ENCODE measurements around the gene SURF1.
"Not testable (repeated sequence)": the region's sequence is repeated elsewhere in the genome, so short reads cannot be mapped to it uniquely, and the experiment has no call there.

The SURF1 gene

DNA sequence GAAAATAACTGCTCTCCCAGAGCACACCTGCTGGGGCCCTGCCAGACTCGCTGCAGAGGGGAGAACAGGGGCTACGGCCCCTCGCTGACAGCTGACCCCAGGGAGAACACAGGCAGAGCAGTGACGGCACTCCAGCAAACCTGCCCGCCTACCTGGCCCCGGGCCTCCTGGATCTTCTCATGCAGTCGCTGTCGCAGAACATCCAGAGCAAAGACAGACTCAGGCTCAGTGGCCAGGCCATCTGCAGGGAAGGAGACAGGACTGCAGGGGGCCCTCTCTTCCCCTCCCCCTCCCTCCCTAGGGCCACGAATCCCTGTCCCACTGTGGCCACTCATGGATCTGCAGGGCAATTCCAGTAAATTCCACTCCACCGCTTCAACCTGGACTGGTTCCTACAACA lies 22.7 kb downstream of the SURF1 start:
- no peak overlapping the region for H2AFZ ChIP-seq (ENCODE audit: low read length, unreplicated experiment)
- H3K79me2 ChIP-seq (ENCODE audit: control insufficient read depth, insufficient read depth, low read length, unreplicated experiment), result peaks cover 25% of the 10 kb centered on the region
- H3K4me1 ChIP-seq (ENCODE audit: control insufficient read depth, insufficient read depth, low read length, unreplicated experiment), result peaks cover 8% of the 10 kb centered on the region
- peaks cover 22% of the 10 kb centered on the region; the same call in 1 of the 2 replicates for H3K36me3 ChIP-seq (ENCODE audit: insufficient read depth, low read length)
- H3K27ac ChIP-seq (ENCODE audit: low read depth, low read length), result no peak overlapping the region
- H3K27me3 ChIP-seq (ENCODE audit: insufficient read depth, low read length), result no peaks in the 10 kb centered on the region
- no peak overlapping the region for H3K4me3 ChIP-seq (ENCODE audit: low read depth, low read length)

DNA sequence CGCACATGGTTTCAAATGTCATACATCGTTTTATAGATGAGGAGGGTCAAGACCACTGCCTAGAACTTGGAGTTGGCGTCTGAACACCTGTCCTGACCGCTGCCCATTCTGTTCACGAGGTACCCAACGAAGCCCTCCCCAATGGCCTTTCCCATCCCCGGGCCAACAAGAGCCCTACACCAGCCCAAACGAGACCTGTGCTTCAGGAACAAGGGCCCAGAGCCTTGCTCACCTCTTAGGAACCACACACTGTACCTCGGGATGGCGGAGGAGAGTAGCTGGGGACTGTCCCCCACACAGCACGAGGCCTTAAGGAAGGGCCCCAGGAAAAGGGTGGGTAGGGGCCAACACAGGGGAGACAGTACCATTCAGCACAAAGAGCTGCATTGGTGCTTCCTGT lies 23.3 kb downstream of the SURF1 start:
- H3K79me2 ChIP-seq (ENCODE audit: control insufficient read depth, insufficient read depth, low read length, unreplicated experiment), result peaks cover 25% of the 10 kb centered on the region
- H2AFZ ChIP-seq (ENCODE audit: low read length, unreplicated experiment), result no peak overlapping the region
- no peak overlapping the region for H3K4me3 ChIP-seq (ENCODE audit: low read depth, low read length)
- H3K4me1 ChIP-seq (ENCODE audit: control insufficient read depth, insufficient read depth, low read length, unreplicated experiment), result peaks cover 8% of the 10 kb centered on the region
- H3K36me3 ChIP-seq (ENCODE audit: insufficient read depth, low read length), result peaks cover 22% of the 10 kb centered on the region; the same call in 1 of the 2 replicates
- no peak overlapping the region for H3K27ac ChIP-seq (ENCODE audit: low read depth, low read length)
- no peaks in the 10 kb centered on the region for H3K27me3 ChIP-seq (ENCODE audit: insufficient read depth, low read length)

DNA sequence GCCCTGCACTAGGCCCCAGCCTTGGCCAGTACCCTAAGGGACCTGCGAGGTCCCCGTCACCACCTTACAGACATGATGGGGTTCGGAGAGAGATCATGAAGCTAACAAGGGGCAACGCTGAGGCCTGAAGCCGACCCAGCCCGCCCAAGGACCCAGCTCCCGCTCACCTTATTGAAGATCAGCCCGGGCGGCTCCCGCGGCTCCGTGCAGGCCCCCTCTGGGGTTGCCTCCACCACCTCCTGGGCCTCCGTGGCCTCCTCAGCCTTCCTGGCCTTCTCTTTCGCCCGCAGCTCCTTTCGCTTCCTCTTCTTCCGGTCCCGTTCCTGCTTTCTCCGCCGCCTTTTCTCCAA lies 23.9 kb downstream of the SURF1 start:
- no peaks in the 10 kb centered on the region for H3K27me3 ChIP-seq (ENCODE audit: insufficient read depth, low read length)
- peaks cover 25% of the 10 kb centered on the region for H3K79me2 ChIP-seq (ENCODE audit: control insufficient read depth, insufficient read depth, low read length, unreplicated experiment)
- no peak overlapping the region for H2AFZ ChIP-seq (ENCODE audit: low read length, unreplicated experiment)
- H3K27ac ChIP-seq (ENCODE audit: low read depth, low read length), result no peak overlapping the region
- peaks cover 8% of the 10 kb centered on the region for H3K4me1 ChIP-seq (ENCODE audit: control insufficient read depth, insufficient read depth, low read length, unreplicated experiment)
- peaks cover 22% of the 10 kb centered on the region; the same call in 1 of the 2 replicates for H3K36me3 ChIP-seq (ENCODE audit: insufficient read depth, low read length)
- H3K4me3 ChIP-seq (ENCODE audit: low read depth, low read length), result no peak overlapping the region

DNA sequence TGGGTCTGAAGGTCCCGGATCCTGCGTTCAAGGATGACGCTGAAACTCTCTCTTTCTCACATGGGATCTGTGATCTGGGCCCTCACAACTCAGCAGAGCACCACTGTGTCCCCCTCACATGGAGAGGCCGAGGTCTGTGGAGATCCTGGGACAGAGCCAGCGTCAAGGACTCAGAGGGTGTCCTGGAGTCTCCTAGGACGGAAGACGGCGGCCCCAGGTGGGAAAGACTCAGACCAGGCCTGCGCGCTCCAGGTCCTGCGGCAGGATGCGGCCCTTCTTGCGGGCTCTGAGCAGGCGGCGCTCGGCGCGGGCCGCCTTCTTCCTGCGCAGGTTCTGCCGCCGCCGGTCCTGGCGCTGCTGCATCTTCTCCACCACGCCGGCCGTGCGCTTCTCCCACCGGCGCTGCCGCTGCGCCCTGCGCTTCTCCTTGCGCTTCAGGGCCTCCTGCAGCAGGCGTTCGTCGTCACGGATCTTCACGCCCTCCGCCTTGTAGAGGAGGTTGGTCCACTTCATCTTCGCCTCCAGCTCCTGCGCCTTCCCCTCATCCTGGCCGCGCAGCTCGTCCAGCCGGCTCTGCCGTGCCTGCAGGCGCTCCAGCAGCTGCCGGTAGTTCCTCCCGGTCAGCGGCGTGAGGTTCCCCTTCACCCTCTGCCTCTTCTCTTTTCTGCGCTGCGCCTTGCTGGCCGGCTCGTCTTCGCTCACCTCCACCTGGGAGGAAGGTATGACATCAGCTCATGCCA lies 24.5 kb downstream of the SURF1 start:
- Histone ChIP-seq H3K27me3 (ENCODE audit: insufficient read depth, low read length) (no peaks in the 10 kb centered on the region), H2AFZ (ENCODE audit: low read length, unreplicated experiment) (no peak overlapping the region), H3K4me3 (ENCODE audit: low read depth, low read length) (no peak overlapping the region), H3K27ac (ENCODE audit: low read depth, low read length) (no peak overlapping the region), H3K36me3 (ENCODE audit: insufficient read depth, low read length) (peaks cover 22% of the 10 kb centered on the region; the same call in 1 of the 2 replicates), H3K4me1 (ENCODE audit: control insufficient read depth, insufficient read depth, low read length, unreplicated experiment) (peaks cover 8% of the 10 kb centered on the region), H3K79me2 (ENCODE audit: control insufficient read depth, insufficient read depth, low read length, unreplicated experiment) (peaks cover 25% of the 10 kb centered on the region)

DNA sequence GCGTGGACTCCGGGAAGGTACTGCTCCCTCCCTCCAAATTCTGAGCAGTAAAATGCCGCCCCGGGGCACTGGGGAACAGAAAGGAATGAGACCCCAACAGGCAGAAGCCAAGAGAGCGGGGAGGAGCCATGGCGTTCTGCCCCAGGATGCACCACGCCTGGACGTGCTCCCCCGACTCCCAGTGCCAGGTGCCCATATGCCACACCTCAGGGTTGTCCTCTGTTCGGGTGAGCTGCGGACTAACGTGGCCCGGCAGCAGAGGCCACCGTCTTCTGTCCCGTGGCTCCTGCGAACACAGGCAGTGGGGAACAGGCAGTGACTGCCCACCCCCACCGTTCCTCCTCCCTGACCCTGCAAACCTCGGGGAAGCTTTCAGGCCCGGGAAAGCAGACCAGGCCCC lies 25.1 kb downstream of the SURF1 start:
- Histone ChIP-seq H2AFZ (ENCODE audit: low read length, unreplicated experiment) (no peak overlapping the region), H3K27me3 (ENCODE audit: insufficient read depth, low read length) (no peaks in the 10 kb centered on the region), H3K27ac (ENCODE audit: low read depth, low read length) (no peak overlapping the region), H3K79me2 (ENCODE audit: control insufficient read depth, insufficient read depth, low read length, unreplicated experiment) (peaks cover 25% of the 10 kb centered on the region), H3K4me3 (ENCODE audit: low read depth, low read length) (no peak overlapping the region), H3K4me1 (ENCODE audit: control insufficient read depth, insufficient read depth, low read length, unreplicated experiment) (peaks cover 8% of the 10 kb centered on the region), H3K36me3 (ENCODE audit: insufficient read depth, low read length) (peaks cover 22% of the 10 kb centered on the region; the same call in 1 of the 2 replicates)

DNA sequence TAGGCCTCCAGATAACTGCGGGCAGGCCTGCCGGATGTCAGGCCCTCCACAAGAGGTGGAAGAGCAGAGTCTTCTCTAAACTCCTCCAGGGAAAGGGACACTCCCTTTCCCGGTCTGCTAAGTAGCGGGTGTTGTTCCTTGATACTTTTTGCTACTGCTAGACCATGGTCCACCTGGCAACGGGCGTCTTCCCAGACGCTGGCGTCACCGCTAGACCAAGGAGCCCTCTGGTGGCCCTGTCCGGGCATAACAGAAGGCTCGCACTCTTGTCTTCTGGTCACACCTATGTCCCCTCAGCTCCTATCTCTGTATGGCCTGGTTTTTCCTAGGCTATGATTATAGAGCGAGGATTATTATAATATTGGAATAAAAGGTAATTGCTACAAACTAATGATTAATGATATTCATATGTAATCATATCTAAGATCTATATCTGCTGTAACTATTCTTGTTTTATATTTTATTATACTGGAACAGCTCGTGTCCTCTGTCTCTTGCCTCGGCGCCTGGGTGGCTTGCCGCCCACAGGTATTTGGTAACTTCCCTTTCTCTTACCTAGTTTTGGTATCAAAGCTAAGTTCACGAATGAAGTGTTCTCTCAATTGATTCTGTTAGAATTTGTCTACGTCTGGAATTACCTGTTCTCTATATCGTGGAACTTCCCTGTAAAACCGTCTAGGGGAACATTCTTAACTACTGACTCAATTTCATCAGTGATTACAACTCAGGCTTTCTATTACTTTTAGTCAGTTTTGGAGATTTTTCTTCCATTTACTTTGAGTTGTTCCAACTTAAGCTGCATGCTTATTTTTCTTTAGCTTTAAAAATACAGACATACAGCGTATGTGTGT lies 26.8 kb downstream of the SURF1 start:
- Histone ChIP-seq H3K36me3 (ENCODE audit: insufficient read depth, low read length) (peaks cover 22% of the 10 kb centered on the region; the same call in 1 of the 2 replicates), H3K79me2 (ENCODE audit: control insufficient read depth, insufficient read depth, low read length, unreplicated experiment) (peaks cover 11% of the 10 kb centered on the region)
- not testable (repeated sequence) for H3K4me3 ChIP-seq (ENCODE audit: low read depth, low read length); H2AFZ ChIP-seq (ENCODE audit: low read length, unreplicated experiment); H3K27me3 ChIP-seq (ENCODE audit: insufficient read depth, low read length); H3K27ac ChIP-seq (ENCODE audit: low read depth, low read length); H3K4me1 ChIP-seq (ENCODE audit: control insufficient read depth, insufficient read depth, low read length, unreplicated experiment)

DNA sequence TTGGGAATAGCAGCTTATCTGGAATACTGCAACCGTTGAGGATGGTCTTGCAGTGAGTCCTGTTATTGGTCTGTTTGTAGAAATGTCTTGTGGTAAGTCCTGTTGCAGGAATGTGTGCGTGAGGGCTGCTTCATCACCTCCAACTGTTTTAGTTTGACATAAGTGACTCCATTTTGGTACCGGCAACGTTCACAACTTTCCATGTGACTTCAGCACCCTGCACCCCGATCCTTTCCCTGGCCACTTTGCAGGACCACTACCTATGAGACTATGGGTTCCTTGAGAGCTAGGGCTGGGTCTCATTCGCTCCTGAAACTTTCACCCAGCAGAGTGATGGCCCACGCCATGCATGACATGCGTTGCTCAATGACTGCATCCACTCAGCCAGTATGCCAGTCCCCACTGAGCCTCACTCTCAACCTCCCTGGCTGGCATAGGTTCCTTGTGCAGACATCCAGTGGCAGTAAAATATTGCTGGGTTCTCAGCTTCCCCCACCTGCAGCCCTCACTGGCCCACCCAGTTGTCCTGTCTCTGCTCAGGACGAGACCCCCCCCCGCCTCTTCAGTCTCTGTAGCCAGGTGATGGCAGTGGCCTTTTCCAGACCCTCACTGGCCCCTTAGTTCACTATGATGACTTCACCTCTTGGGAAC lies 28.3 kb downstream of the SURF1 start:
- Histone ChIP-seq H3K36me3 (ENCODE audit: insufficient read depth, low read length) (peaks cover 12% of the 10 kb centered on the region; the same call in 1 of the 2 replicates), H3K4me1 (ENCODE audit: control insufficient read depth, insufficient read depth, low read length, unreplicated experiment) (no peaks in the 10 kb centered on the region), H2AFZ (ENCODE audit: low read length, unreplicated experiment) (no peak overlapping the region), H3K27me3 (ENCODE audit: insufficient read depth, low read length) (0 out of 2 replicates have a peak, but pooled peaks cover 9% of the 10 kb centered on the region), H3K4me3 (ENCODE audit: low read depth, low read length) (no peak overlapping the region), H3K27ac (ENCODE audit: low read depth, low read length) (no peak overlapping the region), H3K79me2 (ENCODE audit: control insufficient read depth, insufficient read depth, low read length, unreplicated experiment) (peaks cover 2% of the 10 kb centered on the region)

DNA sequence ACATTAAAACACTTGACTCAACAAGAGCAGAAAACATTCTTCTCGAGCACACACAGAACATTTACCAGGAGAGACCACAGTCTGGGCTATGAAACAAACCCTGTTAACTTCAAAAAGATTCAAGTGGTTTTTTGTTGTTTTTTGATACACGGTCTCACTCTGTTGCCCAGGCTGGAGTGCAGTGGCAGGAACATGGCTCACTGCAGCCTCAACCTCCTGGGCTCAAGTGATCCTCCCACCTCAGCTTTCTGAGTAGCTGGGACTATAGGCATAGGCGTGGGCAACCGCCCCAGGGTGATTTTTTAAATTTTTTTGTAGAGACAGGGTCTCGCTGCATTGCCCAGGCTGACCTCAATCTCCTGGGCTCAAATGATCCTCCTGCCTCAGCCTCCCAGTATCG lies 29.3 kb downstream of the SURF1 start:
- not testable (repeated sequence) for H2AFZ ChIP-seq (ENCODE audit: low read length, unreplicated experiment); H3K79me2 ChIP-seq (ENCODE audit: control insufficient read depth, insufficient read depth, low read length, unreplicated experiment); H3K27ac ChIP-seq (ENCODE audit: low read depth, low read length); H3K4me1 ChIP-seq (ENCODE audit: control insufficient read depth, insufficient read depth, low read length, unreplicated experiment); H3K4me3 ChIP-seq (ENCODE audit: low read depth, low read length); H3K27me3 ChIP-seq (ENCODE audit: insufficient read depth, low read length)
- peaks cover 10% of the 10 kb centered on the region; the same call in 1 of the 2 replicates for H3K36me3 ChIP-seq (ENCODE audit: insufficient read depth, low read length)

DNA sequence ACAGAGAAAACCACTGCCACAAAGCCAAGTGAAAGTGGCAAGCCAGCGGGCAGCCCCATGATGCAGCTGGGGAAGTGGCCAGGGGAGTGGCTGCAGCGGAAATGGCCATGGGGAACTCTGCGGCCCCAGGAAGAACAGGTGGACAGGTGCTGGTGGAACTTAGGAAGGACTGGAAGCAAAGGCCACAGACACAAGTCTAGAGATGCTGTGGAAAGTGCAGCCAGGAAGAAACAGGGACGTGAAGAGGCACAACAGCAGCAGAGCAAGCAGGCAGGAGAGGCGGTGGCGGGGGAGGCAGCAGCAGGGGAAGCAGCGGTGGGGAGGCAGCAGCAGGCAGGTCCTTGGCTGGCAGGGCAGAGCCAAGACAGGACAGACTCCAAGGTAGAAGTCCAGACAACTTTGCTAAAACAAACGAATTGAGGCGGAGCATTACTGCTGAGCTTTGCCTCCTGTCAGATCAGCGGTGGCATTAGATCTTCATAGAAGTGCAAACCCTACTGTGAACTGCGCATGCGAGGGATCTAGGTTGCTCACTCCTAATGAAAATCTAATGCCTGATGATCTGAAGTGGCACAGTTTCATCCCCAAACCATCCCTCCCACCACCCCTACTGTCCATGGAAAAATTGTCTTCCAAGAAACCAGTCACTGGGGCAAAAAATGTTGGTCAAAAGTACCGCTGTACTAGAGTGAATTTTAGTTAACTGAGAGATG lies 32.1 kb downstream of the SURF1 start:
- no peaks in the 10 kb centered on the region for H3K79me2 ChIP-seq (ENCODE audit: control insufficient read depth, insufficient read depth, low read length, unreplicated experiment)
- 0 out of 2 replicates have a peak, but pooled peaks cover 9% of the 10 kb centered on the region for H3K27me3 ChIP-seq (ENCODE audit: insufficient read depth, low read length)

DNA sequence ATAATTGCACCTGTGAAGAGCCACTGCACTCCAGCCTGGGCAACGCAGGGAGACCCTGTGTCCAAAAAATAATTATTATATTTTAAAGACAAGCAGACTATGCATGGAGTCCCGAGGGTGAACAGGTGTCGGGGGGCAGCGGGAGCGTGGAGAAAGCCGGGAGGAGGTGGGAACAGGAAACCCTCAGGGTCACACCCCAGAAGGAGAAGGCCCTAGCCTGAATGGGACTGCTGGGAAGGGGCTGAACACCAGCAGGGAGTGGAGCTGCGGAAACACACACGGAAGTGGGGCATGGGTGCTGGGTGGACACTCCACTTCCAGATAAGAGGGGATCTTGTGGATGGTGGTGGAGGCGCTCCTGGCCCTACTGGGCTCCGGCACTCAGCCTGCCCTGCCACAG lies 33.1 kb downstream of the SURF1 start:
- Histone ChIP-seq H3K27ac (ENCODE audit: low read depth, low read length) (no peak overlapping the region), H3K79me2 (ENCODE audit: control insufficient read depth, insufficient read depth, low read length, unreplicated experiment) (no peaks in the 10 kb centered on the region), H2AFZ (ENCODE audit: low read length, unreplicated experiment) (no peak overlapping the region), H3K4me3 (ENCODE audit: low read depth, low read length) (no peak overlapping the region), H3K36me3 (ENCODE audit: insufficient read depth, low read length) (no peaks in the 10 kb centered on the region), H3K27me3 (ENCODE audit: insufficient read depth, low read length) (0 out of 2 replicates have a peak, but pooled peaks cover 9% of the 10 kb centered on the region), H3K4me1 (ENCODE audit: control insufficient read depth, insufficient read depth, low read length, unreplicated experiment) (no peaks in the 10 kb centered on the region)

More for the DNA sequence above, 32.1 kb downstream of the SURF1 start:
- H3K4me3 ChIP-seq (ENCODE audit: low read depth, low read length), result no peak overlapping the region
- no peak overlapping the region for H2AFZ ChIP-seq (ENCODE audit: low read length, unreplicated experiment)
- no peaks in the 10 kb centered on the region for H3K36me3 ChIP-seq (ENCODE audit: insufficient read depth, low read length)
- H3K27ac ChIP-seq (ENCODE audit: low read depth, low read length), result no peak overlapping the region
- no peaks in the 10 kb centered on the region for H3K4me1 ChIP-seq (ENCODE audit: control insufficient read depth, insufficient read depth, low read length, unreplicated experiment)

Measured in ACC112 (cell line).